Activated CD4-positive, alpha-beta T cell treated with anti-CD3 and anti-CD28 coated beads, Interleukin-10, Interleukin-2, amounts not matched to agents 100 ng/mL and 50 ng/mL, durations not matched to agents 16 hours and 8 hours (primary cell): ENCODE measurements around the gene NPIPB2.

Experiments
- DNase-seq: peaks from one replicate; pipeline ENCODE4 v3.0.0-alpha.2; 2020

Gene NPIPB2

GRCh38 chr16:11896486-11897176 lies 45.2 kb downstream of the NPIPB2 start:
- DNase-seq = no peak

GRCh38 chr16:11893571-11893970 lies 48.3 kb downstream of the NPIPB2 start:
- DNase-seq = no peak

GRCh38 chr16:11892761-11893160 lies 49.1 kb downstream of the NPIPB2 start:
- no peak for DNase-seq

GRCh38 chr16:11890231-11890965 lies 51.4 kb downstream of the NPIPB2 start:
- no peak for DNase-seq

GRCh38 chr16:11886881-11887280 lies 55.0 kb downstream of the NPIPB2 start:
- DNase-seq = no peak

- DNase-seq = no peak
Measured at GRCh38 chr16:11884035-11884434, 57.8 kb downstream of the NPIPB2 start.

GRCh38 chr16:11880007-11880406 lies 61.8 kb downstream of the NPIPB2 start:
- DNase-seq = no peak

- no peak for DNase-seq
Measured at GRCh38 chr16:11877374-11877773, 64.5 kb downstream of the NPIPB2 start.
